Measurements from ENCODE around the gene SMIM8. TPM values are rescaled to one million over a fixed set of nuclear protein-coding genes. Genes with fewer than 3 reads are reported as not detected.

SMIM8 gene
- total RNA-seq, 1 donor from 2014 or later: 11.1 TPM

GRCh38 chr6:87346700-87347099, 24.3 kb downstream of the SMIM8 start:
- H3K36me3 ChIP-seq: no peaks in the 10 kb centered on the region
- no peak overlapping the region for H3K27ac ChIP-seq
- TF ChIP-seq CTCF (IDR thresholded peaks at IDR 0.05): no peak
- intact Hi-C loops (cut with DNase I): no loop called here
- ATAC-seq: no peak
- no peaks in the 10 kb centered on the region for H3K27me3 ChIP-seq (ENCODE audit: low read depth)
- no peaks in the 10 kb centered on the region for H3K4me1 ChIP-seq
- H3K4me3 ChIP-seq: no peak overlapping the region
- DNase-seq: no peak
- no peaks in the 10 kb centered on the region for H3K9me3 ChIP-seq

GRCh38 chr6:87349896-87350295, 27.5 kb downstream of the SMIM8 start:
- Histone ChIP-seq H3K27ac (no peak overlapping the region), H3K4me1 (no peaks in the 10 kb centered on the region)
- DNase-seq: no peak

GRCh38 chr6:87350516-87350915, 28.1 kb downstream of the SMIM8 start:
- H3K4me1 ChIP-seq: no peaks in the 10 kb centered on the region
- no peak overlapping the region for H3K4me3 ChIP-seq
- no peak for TF ChIP-seq CTCF (IDR thresholded peaks at IDR 0.05)
- H3K36me3 ChIP-seq: no peaks in the 10 kb centered on the region
- DNase-seq: no peak
- ATAC-seq: no peak
- no peaks in the 10 kb centered on the region for H3K27me3 ChIP-seq (ENCODE audit: low read depth)
- intact Hi-C loops (cut with DNase I): no loop called here
- H3K27ac ChIP-seq: no peak overlapping the region
- H3K9me3 ChIP-seq: no peaks in the 10 kb centered on the region

More at GRCh38 chr6:87349896-87350295, 27.5 kb downstream of the SMIM8 start:
- H3K36me3 ChIP-seq: no peaks in the 10 kb centered on the region
- H3K4me3 ChIP-seq: no peak overlapping the region
- intact Hi-C loops (cut with DNase I): no loop called here
- H3K9me3 ChIP-seq: no peaks in the 10 kb centered on the region
- TF ChIP-seq CTCF (IDR thresholded peaks at IDR 0.05): no peak
- no peaks in the 10 kb centered on the region for H3K27me3 ChIP-seq (ENCODE audit: low read depth)
- no peak for ATAC-seq

GRCh38 chr6:87351583-87351982, 29.2 kb downstream of the SMIM8 start:
- H3K4me3 ChIP-seq: no peak overlapping the region
- no peak overlapping the region for H3K27ac ChIP-seq
- intact Hi-C loops (cut with DNase I): no loop called here
- ATAC-seq (no peak), DNase-seq (no peak)
- TF ChIP-seq CTCF (IDR thresholded peaks at IDR 0.05): no peak
- no peaks in the 10 kb centered on the region for H3K4me1 ChIP-seq
- no peaks in the 10 kb centered on the region for H3K36me3 ChIP-seq
- no peaks in the 10 kb centered on the region for H3K27me3 ChIP-seq (ENCODE audit: low read depth)
- no peaks in the 10 kb centered on the region for H3K9me3 ChIP-seq

GRCh38 chr6:87356181-87356580, 33.8 kb downstream of the SMIM8 start:
- ATAC-seq: no peak
- intact Hi-C loops (cut with DNase I): no loop called here
- no peak overlapping the region for H3K4me3 ChIP-seq

More at GRCh38 chr6:87356181-87356580, 33.8 kb downstream of the SMIM8 start:
- H3K9me3 ChIP-seq: no peaks in the 10 kb centered on the region
- TF ChIP-seq CTCF (IDR thresholded peaks at IDR 0.05): no peak
- no peaks in the 10 kb centered on the region for H3K27me3 ChIP-seq (ENCODE audit: low read depth)
- DNase-seq: no peak
- H3K27ac ChIP-seq: no peak overlapping the region
- no peaks in the 10 kb centered on the region for H3K36me3 ChIP-seq
- no peaks in the 10 kb centered on the region for H3K4me1 ChIP-seq
